ENCODE measurements around the gene PHAF1. TPM values are rescaled to one million over a fixed set of nuclear protein-coding genes. Genes with fewer than 3 reads are reported as not detected.

The PHAF1 gene
- total and polyA plus RNA-seq, 12 donors, result 7.1 to 12.7 (median 11.5) TPM

GRCh38 chr16:67088551-67088950 lies 21.2 kb upstream of the PHAF1 start:
- Histone ChIP-seq H3K4me3 (no peak overlapping the region), H3K27ac (no peak overlapping the region), H3K27me3 (no peaks in the 10 kb centered on the region), H3K4me1 (peaks cover 0 to 7% (median 0%) of the 10 kb centered on the region in 9 donors), H3K36me3 (peaks cover 0 to 49% (median 3%) of the 10 kb centered on the region in 9 donors), H3K9me3 (no peaks in the 10 kb centered on the region)
- no peak for DNase-seq
- ATAC-seq, result no peak
- 82 to 83% methylated on average over 4 of the region's 4 CpGs for whole genome bisulfite sequencing, 2 donors
- intact Hi-C loops (cut with DNase I), result loop anchor here in 1 of 10 donors (10.0 kb wide), 1 partner anchor 54 kb away; no protein-coding TSS in a partner anchor
- TF ChIP-seq, protein P1, sequence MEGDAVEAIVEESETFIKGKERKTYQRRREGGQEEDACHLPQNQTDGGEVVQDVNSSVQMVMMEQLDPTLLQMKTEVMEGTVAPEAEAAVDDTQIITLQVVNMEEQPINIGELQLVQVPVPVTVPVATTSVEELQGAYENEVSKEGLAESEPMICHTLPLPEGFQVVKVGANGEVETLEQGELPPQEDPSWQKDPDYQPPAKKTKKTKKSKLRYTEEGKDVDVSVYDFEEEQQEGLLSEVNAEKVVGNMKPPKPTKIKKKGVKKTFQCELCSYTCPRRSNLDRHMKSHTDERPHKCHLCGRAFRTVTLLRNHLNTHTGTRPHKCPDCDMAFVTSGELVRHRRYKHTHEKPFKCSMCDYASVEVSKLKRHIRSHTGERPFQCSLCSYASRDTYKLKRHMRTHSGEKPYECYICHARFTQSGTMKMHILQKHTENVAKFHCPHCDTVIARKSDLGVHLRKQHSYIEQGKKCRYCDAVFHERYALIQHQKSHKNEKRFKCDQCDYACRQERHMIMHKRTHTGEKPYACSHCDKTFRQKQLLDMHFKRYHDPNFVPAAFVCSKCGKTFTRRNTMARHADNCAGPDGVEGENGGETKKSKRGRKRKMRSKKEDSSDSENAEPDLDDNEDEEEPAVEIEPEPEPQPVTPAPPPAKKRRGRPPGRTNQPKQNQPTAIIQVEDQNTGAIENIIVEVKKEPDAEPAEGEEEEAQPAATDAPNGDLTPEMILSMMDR (IDR thresholded peaks at IDR 0.05), result no peak

DNA sequence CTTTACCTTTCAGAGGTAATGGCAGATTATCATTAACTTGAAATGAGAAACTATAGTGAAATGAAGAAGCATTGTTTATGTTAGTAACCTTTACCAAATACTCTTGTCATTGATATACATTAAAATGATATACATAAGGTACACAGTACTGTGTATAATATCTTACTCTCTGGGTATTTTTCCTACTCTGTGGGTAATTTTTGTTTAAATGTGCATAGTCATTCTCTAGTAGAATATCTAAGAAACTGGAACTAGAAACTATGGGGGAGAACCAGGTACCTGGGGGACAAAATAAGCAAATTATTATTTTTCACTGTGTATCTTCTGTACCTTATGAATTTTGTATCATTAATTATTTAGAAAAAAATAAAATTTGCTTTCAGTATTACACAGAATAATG lies 20.6 kb upstream of the PHAF1 start:
- no peak overlapping the region for H3K27ac ChIP-seq
- TF ChIP-seq, protein P1 (IDR thresholded peaks at IDR 0.05), result no peak
- H3K4me3 ChIP-seq, result no peak overlapping the region
- no peak for DNase-seq
- peaks cover 0 to 49% (median 3%) of the 10 kb centered on the region in 9 donors for H3K36me3 ChIP-seq
- H3K9me3 ChIP-seq, result no peaks in the 10 kb centered on the region
- ATAC-seq, result no peak
- intact Hi-C loops (cut with DNase I), result loop anchor here in 1 of 10 donors (10.0 kb wide), 1 partner anchor 54 kb away; no protein-coding TSS in a partner anchor
- no peaks in the 10 kb centered on the region for H3K27me3 ChIP-seq
- H3K4me1 ChIP-seq, result peaks cover 0 to 7% (median 0%) of the 10 kb centered on the region in 9 donors

GRCh38 chr16:67091906-67092566 lies 17.7 kb upstream of the PHAF1 start:
- no peak for ATAC-seq
- WGBS, 2 donors, result 90 to 94% methylated on average over 4 of the region's 4 CpGs
- intact Hi-C loops (cut with DNase I), result no loop called here

GRCh38 chr16:67093098-67093726 lies 16.5 kb upstream of the PHAF1 start:
- TF ChIP-seq, protein P1 (IDR thresholded peaks at IDR 0.05), result no peak
- peaks cover 0 to 39% (median 3%) of the 10 kb centered on the region in 9 donors for H3K36me3 ChIP-seq
- ATAC-seq, result no peak

More at GRCh38 chr16:67091906-67092566, 17.7 kb upstream of the PHAF1 start:
- H3K27ac ChIP-seq, result no peak overlapping the region
- H3K4me1 ChIP-seq, result no peaks in the 10 kb centered on the region
- H3K27me3 ChIP-seq, result no peaks in the 10 kb centered on the region
- TF ChIP-seq, protein P1 (IDR thresholded peaks at IDR 0.05), result no peak
- peaks cover 0 to 39% (median 0%) of the 10 kb centered on the region in 9 donors for H3K36me3 ChIP-seq
- DNase-seq, result no peak
- no peak overlapping the region for H3K4me3 ChIP-seq
- H3K9me3 ChIP-seq, result no peaks in the 10 kb centered on the region

More at GRCh38 chr16:67093098-67093726, 16.5 kb upstream of the PHAF1 start:
- Histone ChIP-seq H3K27ac (no peak overlapping the region), H3K27me3 (no peaks in the 10 kb centered on the region), H3K4me3 (no peak overlapping the region), H3K9me3 (no peaks in the 10 kb centered on the region), H3K4me1 (peaks cover 0 to 5% (median 0%) of the 10 kb centered on the region in 9 donors)
- WGBS, 2 donors, result 92 to 98% methylated on average over 4 of the region's 4 CpGs
- DNase-seq, result no peak
- intact Hi-C loops (cut with DNase I), result no loop called here
